ENCODE measurements around the gene TBPL2. TPM values are rescaled to one million over a fixed set of nuclear protein-coding genes. Genes with fewer than 3 reads are reported as not detected.
"Not testable (repeated sequence)": the region's sequence is repeated elsewhere in the genome, so short reads cannot be mapped to it uniquely, and the experiment has no call there.

Gene TBPL2
- total RNA-seq: not detected

- DNase-seq: no peak
These were observed at the start of gene TBPL2 for GRCh38 chr14:55440385-55440784. Gene TBPL2, minus strand, starts transcription at chr14:55440616. Its CDS starts 167 bp downstream, at chr14:55440449.

GRCh38 chr14:55488204-55488603, 47.8 kb upstream of the TBPL2 start:
- no peak for ATAC-seq
- no peaks in the 10 kb centered on the region for H3K4me1 Mint-ChIP-seq
- H3K27ac Mint-ChIP-seq: no peak overlapping the region
- no peak for DNase-seq
- CTCF ChIA-PET: no interaction called here
- H3K36me3 Mint-ChIP-seq: no peaks in the 10 kb centered on the region
- H3K9me3 Mint-ChIP-seq (ENCODE audit: low read depth): no peaks in the 10 kb centered on the region
- H3K4me3 Mint-ChIP-seq: no peak overlapping the region
- peaks cover 4% of the 10 kb centered on the region for H3K27me3 Mint-ChIP-seq

More at GRCh38 chr14:55440385-55440784, at the start of gene TBPL2:
- CTCF ChIA-PET: no interaction called here
- no peak within 1 kb of the TSS for H3K27ac Mint-ChIP-seq
- no peaks in the 10 kb centered on the region for H3K36me3 Mint-ChIP-seq
- H3K27me3 Mint-ChIP-seq: peaks cover 5% of the 10 kb centered on the region
- ATAC-seq: no peak
- H3K4me3 Mint-ChIP-seq: no peak within 1 kb of the TSS
- H3K4me1 Mint-ChIP-seq: no peaks in the 10 kb centered on the region
- no peaks in the 10 kb centered on the region for H3K9me3 Mint-ChIP-seq (ENCODE audit: low read depth)

DNA sequence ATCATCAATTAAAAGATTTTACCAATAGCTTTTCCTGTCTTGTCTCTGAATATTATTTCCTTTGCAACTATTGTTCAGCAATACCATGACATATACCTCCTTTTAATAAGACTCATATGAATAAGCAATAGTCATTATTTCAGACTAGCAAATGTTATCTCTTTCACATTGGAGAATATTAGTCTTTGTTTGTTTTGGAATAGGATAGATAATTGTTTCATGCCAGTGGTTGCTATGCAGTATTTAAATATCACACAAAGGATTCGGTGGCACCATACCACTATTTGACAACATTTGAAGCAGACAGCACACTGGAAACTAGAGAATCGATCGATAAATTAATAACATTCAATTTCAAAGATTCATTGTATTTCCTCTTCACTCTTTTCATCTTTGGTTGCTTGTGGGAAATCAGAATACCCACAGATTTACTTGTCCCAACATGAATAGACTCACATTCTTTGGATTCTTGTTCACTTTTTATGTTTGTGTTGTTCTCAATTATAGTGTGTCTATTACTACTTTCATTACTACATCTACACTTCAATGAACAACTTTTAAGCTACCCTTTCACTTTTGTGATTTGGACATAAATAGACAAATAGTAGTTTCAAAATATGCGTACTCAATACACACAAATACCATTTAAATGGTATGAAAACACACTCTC, 42.7 kb upstream of the TBPL2 start:
- no peak for DNase-seq
- CTCF ChIA-PET: no interaction called here
- no peak overlapping the region for H3K27ac Mint-ChIP-seq
- H3K9me3 Mint-ChIP-seq (ENCODE audit: low read depth): no peaks in the 10 kb centered on the region
- H3K4me3 Mint-ChIP-seq: no peak overlapping the region
- H3K27me3 Mint-ChIP-seq: peaks cover 5% of the 10 kb centered on the region
- H3K4me1 Mint-ChIP-seq: no peaks in the 10 kb centered on the region
- H3K36me3 Mint-ChIP-seq: no peaks in the 10 kb centered on the region
- ATAC-seq: no peak

- Mint-ChIP-seq H3K27ac (no peak overlapping the region), H3K36me3 (no peaks in the 10 kb centered on the region), H3K4me3 (no peak overlapping the region), H3K27me3 (peaks cover 5% of the 10 kb centered on the region), H3K9me3 (ENCODE audit: low read depth) (no peaks in the 10 kb centered on the region), H3K4me1 (no peaks in the 10 kb centered on the region)
- ATAC-seq (no peak), DNase-seq (no peak)
- CTCF ChIA-PET: no interaction called here
These were observed 41.4 kb upstream of the TBPL2 start for GRCh38 chr14:55481769-55482168.

DNA sequence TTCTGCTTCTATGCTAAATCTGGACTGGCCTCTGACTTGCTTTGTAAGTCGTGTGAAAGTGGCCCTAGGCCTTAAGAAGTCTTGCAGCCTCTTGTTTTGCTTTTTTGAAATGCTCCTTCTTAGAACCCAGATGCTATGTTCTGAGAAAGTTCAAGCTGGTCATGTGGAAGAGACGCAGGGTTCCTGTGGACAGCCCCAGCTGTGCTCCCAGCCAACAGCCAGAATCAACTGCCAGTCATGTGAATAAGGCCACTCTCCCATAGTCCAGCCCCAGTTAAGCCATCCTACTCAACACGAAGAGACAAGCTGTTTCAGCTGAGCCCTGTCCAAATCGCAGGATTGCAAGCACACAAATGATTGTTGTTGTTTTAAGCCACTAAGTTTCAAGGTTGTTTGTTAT, 37.3 kb upstream of the TBPL2 start:
- H3K36me3 Mint-ChIP-seq: no peaks in the 10 kb centered on the region
- no peak overlapping the region for H3K4me3 Mint-ChIP-seq
- CTCF ChIA-PET: no interaction called here
- H3K9me3 Mint-ChIP-seq (ENCODE audit: low read depth): no peaks in the 10 kb centered on the region
- no peak overlapping the region for H3K27ac Mint-ChIP-seq
- ATAC-seq (no peak), DNase-seq (no peak)
- no peaks in the 10 kb centered on the region for H3K4me1 Mint-ChIP-seq
- H3K27me3 Mint-ChIP-seq: no peaks in the 10 kb centered on the region

- ATAC-seq; H3K4me1 Mint-ChIP-seq; H3K9me3 Mint-ChIP-seq (ENCODE audit: low read depth); DNase-seq; CTCF ChIA-PET; H3K27ac Mint-ChIP-seq; H3K4me3 Mint-ChIP-seq; H3K27me3 Mint-ChIP-seq; H3K36me3 Mint-ChIP-seq: not testable (repeated sequence)
These were observed 36.0 kb upstream of the TBPL2 start for GRCh38 chr14:55476448-55476847.

GRCh38 chr14:55473786-55474185, 33.4 kb upstream of the TBPL2 start:
- Mint-ChIP-seq H3K4me3 (no peak overlapping the region), H3K9me3 (ENCODE audit: low read depth) (no peaks in the 10 kb centered on the region), H3K36me3 (no peaks in the 10 kb centered on the region), H3K4me1 (no peaks in the 10 kb centered on the region), H3K27ac (no peak overlapping the region), H3K27me3 (peaks cover 3% of the 10 kb centered on the region)
- CTCF ChIA-PET: no interaction called here
- DNase-seq (no peak), ATAC-seq (no peak)

DNA sequence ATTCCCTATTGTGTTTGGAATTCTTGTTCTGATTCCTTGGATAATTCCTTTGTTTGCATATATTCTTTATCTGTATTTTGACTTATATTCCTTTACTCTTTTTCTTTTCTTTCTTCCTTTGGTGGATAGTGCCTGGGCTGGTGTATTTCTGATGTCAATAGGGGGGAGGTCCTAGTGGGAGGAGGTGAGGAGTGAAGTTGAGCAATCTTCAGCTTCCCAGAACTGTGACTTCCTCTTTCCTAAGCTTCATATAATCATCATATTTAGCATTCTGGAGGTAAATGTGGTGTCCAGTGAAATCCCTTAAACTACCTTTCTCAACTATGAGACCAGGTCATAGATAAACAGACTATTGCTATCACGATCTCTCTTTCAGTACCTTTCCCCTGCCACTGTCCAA, 29.6 kb upstream of the TBPL2 start:
- no peak for DNase-seq
- H3K4me1 Mint-ChIP-seq: no peaks in the 10 kb centered on the region
- ATAC-seq: no peak
- no peaks in the 10 kb centered on the region for H3K36me3 Mint-ChIP-seq
- CTCF ChIA-PET: no interaction called here
- no peak overlapping the region for H3K4me3 Mint-ChIP-seq
- no peak overlapping the region for H3K27ac Mint-ChIP-seq
- peaks cover 11% of the 10 kb centered on the region for H3K27me3 Mint-ChIP-seq
- no peaks in the 10 kb centered on the region for H3K9me3 Mint-ChIP-seq (ENCODE audit: low read depth)

DNA sequence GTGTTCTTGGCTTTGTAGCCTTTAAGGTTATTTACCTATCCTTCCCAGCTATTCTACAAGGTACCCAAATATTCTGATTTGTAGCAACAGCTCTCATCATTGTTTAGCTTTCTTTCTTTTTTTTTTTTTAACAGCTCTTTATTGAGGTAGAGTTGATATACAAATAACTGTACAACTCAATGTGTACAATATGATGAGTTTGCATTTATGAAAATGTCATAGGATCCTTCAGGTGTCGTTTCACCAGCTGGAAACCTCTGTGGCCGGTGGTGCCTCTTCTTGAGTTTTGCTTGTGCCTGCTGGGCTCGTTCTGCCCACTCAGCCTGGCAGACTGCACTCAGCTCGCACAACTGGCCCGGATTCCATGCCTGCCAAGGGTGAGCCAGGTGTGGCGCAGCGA, 26.9 kb upstream of the TBPL2 start:
- no peaks in the 10 kb centered on the region for H3K36me3 Mint-ChIP-seq

GRCh38 chr14:55458800-55459515, 18.5 kb upstream of the TBPL2 start:
- no peak overlapping the region for H3K27ac Mint-ChIP-seq
- ATAC-seq (peak; percentile 67), DNase-seq (no peak)
- H3K9me3 Mint-ChIP-seq (ENCODE audit: low read depth): no peaks in the 10 kb centered on the region
- no peaks in the 10 kb centered on the region for H3K36me3 Mint-ChIP-seq
- H3K4me1 Mint-ChIP-seq: peaks cover 15% of the 10 kb centered on the region
- CTCF ChIA-PET: interaction anchor here (0.7 kb wide), 1 partner anchor 13 kb away, joined by 4 read pairs; no protein-coding TSS in a partner anchor
- no peak overlapping the region for H3K4me3 Mint-ChIP-seq
- no peaks in the 10 kb centered on the region for H3K27me3 Mint-ChIP-seq

More for the DNA sequence above, 26.9 kb upstream of the TBPL2 start:
- Mint-ChIP-seq H3K27me3 (peaks cover 11% of the 10 kb centered on the region), H3K4me1 (peaks cover 5% of the 10 kb centered on the region), H3K27ac (no peak overlapping the region), H3K9me3 (ENCODE audit: low read depth) (no peaks in the 10 kb centered on the region), H3K4me3 (no peak overlapping the region)
- DNase-seq: no peak
- CTCF ChIA-PET: no interaction called here
- ATAC-seq: no peak

DNA sequence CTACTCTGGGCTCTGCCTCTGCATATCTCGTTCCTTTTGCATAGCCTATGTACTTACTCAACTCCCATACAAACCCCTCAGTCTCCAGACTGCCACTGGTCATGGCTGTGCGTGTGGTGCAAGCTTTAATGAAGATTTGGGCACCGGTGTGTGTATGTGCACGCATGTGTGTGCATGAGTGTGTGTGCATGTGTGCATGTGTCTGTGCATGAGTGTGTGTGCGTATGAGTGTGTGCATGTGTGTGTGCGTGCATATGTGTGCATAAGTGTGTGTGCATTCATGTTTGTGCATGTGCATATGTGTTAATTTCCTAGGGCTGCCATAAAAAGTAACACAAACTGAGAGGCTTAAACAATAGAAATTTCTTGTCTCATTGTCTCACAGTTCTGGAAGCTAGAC, 17.1 kb upstream of the TBPL2 start:
- Mint-ChIP-seq H3K27ac (no peak overlapping the region), H3K36me3 (no peaks in the 10 kb centered on the region), H3K4me3 (no peak overlapping the region), H3K4me1 (peaks cover 10% of the 10 kb centered on the region), H3K27me3 (no peaks in the 10 kb centered on the region), H3K9me3 (ENCODE audit: low read depth) (no peaks in the 10 kb centered on the region)
- ATAC-seq: no peak
- no peak for DNase-seq
- CTCF ChIA-PET: no interaction called here

- H3K27me3 Mint-ChIP-seq; CTCF ChIA-PET; H3K9me3 Mint-ChIP-seq (ENCODE audit: low read depth); H3K36me3 Mint-ChIP-seq; DNase-seq; H3K4me1 Mint-ChIP-seq; H3K4me3 Mint-ChIP-seq; ATAC-seq; H3K27ac Mint-ChIP-seq: not testable (repeated sequence)
These were observed 16.0 kb upstream of the TBPL2 start for GRCh38 chr14:55456411-55456810.

DNA sequence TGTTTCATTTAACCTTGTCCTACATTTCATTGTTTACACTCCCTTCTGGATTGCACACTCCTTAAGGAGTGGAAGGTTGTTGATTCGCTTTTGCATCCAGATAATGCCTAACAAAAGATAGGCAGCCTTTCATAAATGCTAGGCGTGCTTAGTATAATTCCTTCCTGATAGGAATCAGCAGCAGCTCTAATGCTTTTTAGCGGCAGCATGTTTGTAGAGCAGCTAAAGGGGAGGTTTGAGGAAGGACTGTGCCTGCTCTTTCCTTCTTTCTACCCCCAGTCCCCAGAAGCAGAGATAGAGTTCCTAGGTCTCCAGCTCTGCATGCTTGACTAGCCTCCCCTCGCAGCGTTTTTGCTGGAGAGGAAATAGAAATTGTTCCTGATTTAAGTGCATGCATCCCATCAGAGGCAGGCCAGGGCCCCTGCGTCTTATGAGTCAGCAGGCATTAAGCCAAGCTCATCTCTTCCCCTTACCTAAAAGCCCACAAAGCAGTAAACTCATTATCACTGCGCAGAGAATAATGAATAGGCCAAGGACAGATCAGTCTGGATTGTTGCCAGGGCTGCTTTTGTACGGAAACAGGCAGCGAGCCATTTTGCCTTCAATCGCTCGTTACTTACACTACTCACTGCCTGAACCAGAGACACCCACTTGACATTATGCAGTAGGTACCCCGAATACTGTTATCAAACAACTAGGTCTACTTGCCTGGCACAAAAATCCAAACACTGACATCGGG, 14.0 kb upstream of the TBPL2 start:
- ATAC-seq (no peak), DNase-seq (no peak)
- CTCF ChIA-PET: interaction anchor here (0.6 kb wide), 1 partner anchor 229 kb away, joined by 3 read pairs; no protein-coding TSS in a partner anchor
- H3K9me3 Mint-ChIP-seq (ENCODE audit: low read depth): no peaks in the 10 kb centered on the region
- no peak overlapping the region for H3K27ac Mint-ChIP-seq
- peaks cover 10% of the 10 kb centered on the region for H3K4me1 Mint-ChIP-seq
- no peaks in the 10 kb centered on the region for H3K36me3 Mint-ChIP-seq
- H3K27me3 Mint-ChIP-seq: no peaks in the 10 kb centered on the region
- H3K4me3 Mint-ChIP-seq: no peak overlapping the region

- no peak for ATAC-seq
- Mint-ChIP-seq H3K27ac (no peak overlapping the region), H3K27me3 (no peaks in the 10 kb centered on the region), H3K9me3 (ENCODE audit: low read depth) (no peaks in the 10 kb centered on the region), H3K4me1 (no peaks in the 10 kb centered on the region), H3K36me3 (no peaks in the 10 kb centered on the region), H3K4me3 (no peak overlapping the region)
- DNase-seq: no peak
- CTCF ChIA-PET: no interaction called here
These were observed 11.5 kb upstream of the TBPL2 start for GRCh38 chr14:55451950-55452349.
